Dermis microvascular lymphatic vessel endothelial cell (primary cell): ENCODE measurements around the gene TNIP1. TPM values are rescaled to one million over a fixed set of nuclear protein-coding genes. Genes with fewer than 3 reads are reported as not detected.

Source experiments
- DNase-seq, 2 donors: peaks; one replicate each; pipeline versions ENCODE4 v3.0.0 to v3.0.0-alpha.2; 2010; ENCODE audit warnings: low read depth in 2 of 2
- total RNA-seq: library from RNA; depleted of rRNA; stranded (reverse); fragments of >200 nt; gene quantifications from 2 replicates; pipeline ENCODE4 v1.2.1, GENCODE V29; 2014

TNIP1 gene
- total RNA-seq, 1 donor from 2014 or later, result 69.1 TPM

DNA sequence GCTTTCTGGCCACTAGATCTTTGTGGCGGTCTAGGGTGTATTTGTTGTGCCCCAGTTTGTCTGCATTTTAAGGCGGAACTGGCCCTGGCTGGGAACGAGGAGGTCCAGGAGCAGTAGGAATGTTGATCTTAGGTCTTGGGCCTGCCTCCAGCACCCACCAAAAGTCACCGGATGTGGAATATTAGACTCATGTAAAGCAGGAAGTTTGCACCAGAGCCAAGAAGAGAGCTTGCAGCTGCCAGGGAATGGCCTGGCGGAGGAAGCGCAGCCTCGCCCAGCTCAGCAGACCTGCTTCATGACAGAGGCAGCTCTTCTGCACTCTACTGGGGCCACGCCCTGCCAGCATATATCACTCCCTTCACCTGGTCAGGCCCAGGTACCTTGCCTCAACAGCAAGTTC is 57.2 kb downstream of the TNIP1 start:
- peak in 1 of 2 donors; percentile 62 for DNase-seq

GRCh38 chr5:151023047-151023615 is 57.7 kb downstream of the TNIP1 start:
- DNase-seq, result no peak

DNA sequence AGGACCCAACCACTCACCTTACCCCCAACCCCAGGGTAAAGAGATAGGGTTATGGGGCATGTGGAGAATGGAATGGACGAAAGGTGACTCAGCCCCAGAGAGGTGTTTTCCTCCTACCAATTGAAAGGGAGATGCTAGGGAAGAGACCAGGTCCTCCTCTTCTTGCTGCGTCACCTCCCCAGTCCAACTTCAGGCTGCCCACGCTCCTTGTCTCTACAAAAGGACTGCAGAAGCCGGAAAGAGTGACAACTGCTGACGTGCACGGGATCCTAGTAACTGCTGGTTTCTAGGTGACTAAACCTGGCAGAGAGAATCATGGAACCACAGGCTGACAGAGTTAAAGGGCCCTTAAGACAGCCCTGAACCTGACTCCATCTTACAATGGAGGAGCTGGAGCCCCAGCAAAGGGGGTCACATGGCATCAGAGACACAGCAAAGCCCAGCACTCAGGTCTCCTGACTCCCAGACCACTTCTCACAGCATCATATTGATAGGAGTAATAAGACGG is 58.3 kb downstream of the TNIP1 start:
- DNase-seq, result peak in 1 of 2 donors; percentile 13

GRCh38 chr5:151021746-151022145 is 59.1 kb downstream of the TNIP1 start:
- DNase-seq, result no peak

GRCh38 chr5:151020304-151021110 is 60.3 kb downstream of the TNIP1 start, which contains the start of gene GPX3:
Gene GPX3 (plus strand): TSS chr5:151020591. CDS start chr5:151020655, 64 bp downstream.
- DNase-seq, result peak in 1 of 2 donors; percentile 66

DNA sequence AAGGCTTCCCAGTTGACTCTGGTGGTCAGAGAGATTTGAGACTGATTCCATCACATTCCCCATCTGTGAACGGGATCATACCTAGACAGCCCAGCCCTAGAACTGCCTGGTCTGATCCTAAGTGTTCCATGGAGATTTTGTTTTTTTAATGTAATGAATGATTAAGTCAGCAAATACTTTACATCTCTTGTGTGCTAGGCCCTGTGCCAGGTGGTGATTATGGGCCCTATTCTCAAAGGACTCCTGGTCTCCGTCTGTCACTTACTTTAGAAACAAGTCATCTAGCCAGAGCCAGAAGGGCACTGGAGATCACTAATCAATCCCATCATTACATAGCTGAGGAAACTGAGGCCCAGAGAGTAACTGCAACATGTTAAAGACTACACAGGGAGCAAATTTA is 61.5 kb downstream of the TNIP1 start:
- no peak for DNase-seq

DNA sequence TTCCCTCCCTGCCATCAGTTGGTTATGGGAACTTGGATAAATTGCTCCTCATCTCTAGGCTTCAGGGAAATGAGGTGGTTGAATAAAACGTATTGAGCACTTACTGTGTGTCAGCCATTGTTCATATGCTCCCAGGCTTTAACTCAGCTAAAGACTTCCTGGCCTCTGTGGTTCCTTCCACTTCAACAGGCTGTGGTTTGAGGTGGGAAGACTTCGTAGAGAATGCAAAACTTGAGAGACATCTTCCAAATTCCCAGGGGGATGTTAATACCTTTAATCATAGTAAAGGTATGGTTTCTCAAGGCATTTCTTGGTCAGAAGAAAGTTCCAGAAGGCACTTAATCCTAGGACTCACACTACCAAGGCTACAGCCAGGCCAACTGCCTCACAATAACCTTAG is 62.0 kb downstream of the TNIP1 start:
- no peak for DNase-seq

- no peak for DNase-seq
Observed at GRCh38 chr5:151017897-151018296, 62.9 kb downstream of the TNIP1 start.

DNA sequence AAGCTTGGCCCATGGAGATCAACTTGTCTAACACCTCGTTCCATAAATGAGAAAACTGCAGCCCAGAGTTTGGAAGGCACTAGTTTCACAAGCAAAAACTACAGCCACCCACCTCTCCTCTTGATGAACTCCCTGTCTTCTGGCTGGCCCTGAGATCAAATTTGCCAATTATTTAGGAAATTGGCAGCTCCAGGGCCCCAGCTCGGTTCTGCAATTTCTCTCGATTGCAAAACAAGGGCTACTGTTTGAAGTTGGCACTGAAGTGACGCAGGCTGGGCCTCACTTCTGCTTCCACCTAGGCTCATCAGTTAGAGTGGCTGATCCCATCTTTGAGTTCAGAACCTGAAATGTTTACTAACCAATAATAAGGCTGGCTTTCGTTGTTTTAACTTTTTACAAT is 64.1 kb downstream of the TNIP1 start:
- no peak for DNase-seq

DNA sequence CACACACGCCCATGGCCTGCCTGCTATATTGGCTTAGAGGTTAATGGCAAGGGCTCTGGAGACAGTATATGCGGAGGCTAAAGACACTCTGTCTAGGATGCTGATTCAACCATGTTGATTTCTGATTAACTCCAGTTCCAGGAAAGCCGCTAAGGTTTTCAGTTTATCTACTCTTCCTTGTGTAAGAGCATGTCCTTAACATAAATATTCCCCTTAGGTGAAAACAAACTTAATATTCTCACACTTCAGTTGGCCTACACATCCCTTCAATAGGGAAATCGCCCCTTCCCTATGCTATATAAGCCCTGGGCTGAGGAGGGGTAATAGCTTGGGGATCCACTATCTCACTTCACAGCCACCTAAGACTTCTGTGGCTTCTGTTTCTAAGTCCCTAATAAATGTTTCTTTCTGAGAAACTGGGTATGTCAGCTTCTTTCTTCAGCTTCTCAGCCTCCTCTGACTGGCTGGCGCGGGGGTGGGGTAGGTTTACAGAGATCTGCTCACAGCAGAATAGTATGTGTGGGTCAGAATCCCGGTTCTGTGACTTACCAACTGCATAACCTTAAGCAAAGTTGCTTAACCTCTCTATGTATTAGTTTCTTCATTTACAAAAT is 64.8 kb downstream of the TNIP1 start:
- no peak for DNase-seq

GRCh38 chr5:151014680-151015343 is 66.0 kb downstream of the TNIP1 start:
- no peak for DNase-seq

- DNase-seq, result no peak
Observed at GRCh38 chr5:151012862-151013261, 68.0 kb downstream of the TNIP1 start.

DNA sequence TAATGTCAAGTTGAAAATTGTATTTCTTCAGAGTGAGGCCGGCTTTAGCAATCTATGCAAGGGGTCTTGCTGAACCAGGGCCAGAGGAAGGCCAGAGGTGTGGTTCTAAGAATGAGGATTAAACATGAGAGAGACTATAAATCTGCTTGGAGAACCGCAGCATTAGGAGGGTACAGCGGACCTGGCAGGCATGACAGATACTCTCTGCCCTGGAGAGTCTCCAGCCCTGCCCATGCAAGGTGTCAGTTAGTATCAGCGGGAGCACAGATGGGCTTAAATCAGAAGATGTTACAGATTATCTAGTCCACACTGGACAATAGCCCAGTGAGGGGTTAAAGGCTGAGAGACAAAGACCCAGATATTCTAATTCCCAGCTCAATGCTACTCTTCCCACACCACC is 71.9 kb downstream of the TNIP1 start:
- DNase-seq, result no peak

DNA sequence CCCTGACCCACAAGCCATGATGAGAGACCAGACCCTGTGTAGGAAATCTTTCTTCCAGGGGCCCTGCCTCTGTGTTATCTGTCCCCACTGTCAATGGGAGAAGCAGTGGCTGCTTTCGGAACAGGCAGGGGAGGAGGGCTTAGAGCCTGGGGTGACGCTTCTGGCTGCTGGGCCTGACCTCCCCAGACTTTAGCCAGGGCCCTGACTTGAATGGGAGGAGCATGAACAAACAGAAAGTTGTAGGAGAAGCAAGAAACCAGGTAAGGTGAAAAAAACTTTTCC is 72.7 kb downstream of the TNIP1 start:
- DNase-seq, result no peak

GRCh38 chr5:151007430-151008209 is 73.2 kb downstream of the TNIP1 start:
- DNase-seq, result no peak

DNA sequence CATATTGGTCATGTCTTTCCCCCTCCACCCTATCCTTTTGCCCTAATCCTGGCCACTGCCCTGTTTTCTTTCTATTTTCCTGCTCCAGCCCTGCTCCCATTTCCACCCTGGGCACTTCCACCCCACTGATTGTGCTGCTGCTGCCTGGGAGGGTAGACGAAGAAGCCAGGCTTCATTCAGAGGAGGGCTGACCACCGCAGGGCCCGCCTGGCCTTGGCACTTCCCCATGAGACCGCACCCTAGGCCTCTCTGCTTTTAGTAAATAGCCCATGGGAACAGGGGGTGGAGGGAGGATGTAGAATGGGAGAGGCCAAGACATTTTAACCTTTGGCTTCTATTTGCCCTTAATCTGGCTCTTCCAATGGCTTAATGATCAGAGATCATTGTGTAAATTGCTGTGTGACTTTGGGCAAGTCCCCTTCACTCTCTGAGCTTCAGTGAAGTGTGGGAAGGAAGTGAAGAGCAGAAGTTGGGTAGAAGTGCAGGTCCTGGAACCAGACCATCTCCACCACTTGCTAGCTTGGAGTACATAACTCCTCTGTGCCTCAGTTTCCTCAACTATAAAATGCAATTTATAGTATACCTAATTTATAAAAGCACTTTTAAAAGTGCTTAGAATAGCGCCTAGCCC is 74.0 kb downstream of the TNIP1 start:
- DNase-seq, result no peak

- DNase-seq, result peak in 1 of 2 donors; percentile 27
Observed at GRCh38 chr5:151005950-151006576, 74.8 kb downstream of the TNIP1 start.

GRCh38 chr5:151005187-151005949 is 75.5 kb downstream of the TNIP1 start:
- DNase-seq, result no peak

- no peak for DNase-seq
Observed at GRCh38 chr5:151004499-151004898, 76.3 kb downstream of the TNIP1 start.

DNA sequence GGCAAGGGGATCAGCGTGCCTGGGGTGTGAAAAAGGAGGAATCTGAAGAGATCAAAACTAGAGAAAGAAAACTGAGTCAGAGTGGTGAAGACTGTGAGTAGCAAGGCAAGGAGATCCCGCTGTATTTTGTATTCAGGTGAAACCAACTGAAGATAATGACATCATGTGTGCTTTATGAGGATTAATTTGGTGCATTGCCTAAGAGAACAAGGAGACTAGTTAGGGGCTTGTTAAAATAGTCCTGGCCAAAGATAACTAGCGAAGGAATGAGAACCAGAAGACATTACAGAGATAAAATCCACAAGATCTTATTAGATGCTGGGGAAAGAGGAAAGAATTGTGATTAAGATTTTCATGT is 77.4 kb downstream of the TNIP1 start:
- DNase-seq, result no peak
